Endothelial cell of umbilical vein (primary cell): ENCODE results near the gene HSPB2.

Experiments used
- CTCF ChIP-seq, 2 donors: IDR thresholded peaks; 1 replicate in 1 of 2; 2 replicates in 1 of 2; pipeline ENCODE4 v1.5.1; 2011; ENCODE audit warnings: low read length in 2 of 2, mild to moderate bottlenecking in 2 of 2, moderate library complexity in 2 of 2, control low read depth in 1 of 2, inconsistent platforms in 1 of 2, low read depth in 1 of 2; ENCODE audit not compliant: insufficient read depth in 1 of 2; ENCODE audit errors: extremely low read depth in 1 of 2
- POLR2A ChIP-seq: IDR thresholded peaks from 2 replicates; pipeline ENCODE4 v1.6.1; 2012; ENCODE audit warnings: low read depth, mild to moderate bottlenecking, control low read depth, low read length
- POLR2AphosphoS5 ChIP-seq: IDR thresholded peaks from 2 replicates; pipeline ENCODE4 v1.6.1; 2012; ENCODE audit warnings: low read depth, mild to moderate bottlenecking, control low read depth, low read length, moderate library complexity; ENCODE audit not compliant: insufficient read depth

GRCh38 chr11:111930472-111930871 lies 17.9 kb downstream of the HSPB2 start:
- no peak for TF ChIP-seq CTCF (IDR thresholded peaks at IDR 0.05; ENCODE audit: extremely low read depth in 1 of 2, insufficient read depth in 1 of 2, low read depth in 1 of 2, low read length in 2 of 2)
- TF ChIP-seq POLR2AphosphoS5: no peak
- TF ChIP-seq POLR2A: no peak
